GM18526 (cell line): ENCODE results near the gene CDCP2.

Experiments used
- POLR2A ChIP-seq: IDR thresholded peaks from 3 replicates; pipeline ENCODE4 v1.6.1; 2011; ENCODE audit not compliant: insufficient read length; ENCODE audit errors: extremely low read depth

Gene CDCP2

GRCh38 chr1:54172614-54173599, 20.1 kb upstream of the CDCP2 start:
- TF ChIP-seq POLR2A, result no peak

GRCh38 chr1:54171606-54172005, 18.8 kb upstream of the CDCP2 start:
- no peak for TF ChIP-seq POLR2A

- no peak for TF ChIP-seq POLR2A
Observed at GRCh38 chr1:54171016-54171415, 18.2 kb upstream of the CDCP2 start.

- TF ChIP-seq POLR2A, result no peak
Observed at GRCh38 chr1:54169068-54169467, 16.3 kb upstream of the CDCP2 start.

GRCh38 chr1:54168206-54168965, 15.6 kb upstream of the CDCP2 start:
- TF ChIP-seq POLR2A, result no peak

GRCh38 chr1:54167422-54168139, 14.8 kb upstream of the CDCP2 start:
- TF ChIP-seq POLR2A, result no peak

GRCh38 chr1:54165146-54165545, 12.3 kb upstream of the CDCP2 start:
- no peak for TF ChIP-seq POLR2A

GRCh38 chr1:54163573-54163972, 10.8 kb upstream of the CDCP2 start:
- no peak for TF ChIP-seq POLR2A

GRCh38 chr1:54163051-54163450, 10.3 kb upstream of the CDCP2 start:
- TF ChIP-seq POLR2A, result no peak

- TF ChIP-seq POLR2A, result no peak
Observed at GRCh38 chr1:54161495-54162168, 8.8 kb upstream of the CDCP2 start.

- TF ChIP-seq POLR2A, result no peak
Observed at GRCh38 chr1:54160351-54160750, 7.6 kb upstream of the CDCP2 start.

- no peak for TF ChIP-seq POLR2A
Observed at GRCh38 chr1:54159733-54160316, 7.0 kb upstream of the CDCP2 start.

- no peak for TF ChIP-seq POLR2A
Observed at GRCh38 chr1:54158071-54158470, 5.3 kb upstream of the CDCP2 start.

GRCh38 chr1:54157401-54157800, 4.6 kb upstream of the CDCP2 start:
- no peak for TF ChIP-seq POLR2A

- TF ChIP-seq POLR2A, result no peak
Observed at GRCh38 chr1:54156986-54157385, 4.2 kb upstream of the CDCP2 start.

GRCh38 chr1:54156201-54156600, 3.4 kb upstream of the CDCP2 start:
- no peak for TF ChIP-seq POLR2A
